Measurements from ENCODE around the gene TCEA2. TPM values are rescaled to one million over a fixed set of nuclear protein-coding genes. Genes with fewer than 3 reads are reported as not detected.
A peak's percentile ranks its signal among the peaks of the same experiment; 100 is the strongest.

TCEA2 gene
- total and polyA plus RNA-seq, 2 of the 13 experiments (the other 11 are each of a cell fraction or from before 2014, with no cell fraction given) = 28.1 to 33.7 TPM

DNA sequence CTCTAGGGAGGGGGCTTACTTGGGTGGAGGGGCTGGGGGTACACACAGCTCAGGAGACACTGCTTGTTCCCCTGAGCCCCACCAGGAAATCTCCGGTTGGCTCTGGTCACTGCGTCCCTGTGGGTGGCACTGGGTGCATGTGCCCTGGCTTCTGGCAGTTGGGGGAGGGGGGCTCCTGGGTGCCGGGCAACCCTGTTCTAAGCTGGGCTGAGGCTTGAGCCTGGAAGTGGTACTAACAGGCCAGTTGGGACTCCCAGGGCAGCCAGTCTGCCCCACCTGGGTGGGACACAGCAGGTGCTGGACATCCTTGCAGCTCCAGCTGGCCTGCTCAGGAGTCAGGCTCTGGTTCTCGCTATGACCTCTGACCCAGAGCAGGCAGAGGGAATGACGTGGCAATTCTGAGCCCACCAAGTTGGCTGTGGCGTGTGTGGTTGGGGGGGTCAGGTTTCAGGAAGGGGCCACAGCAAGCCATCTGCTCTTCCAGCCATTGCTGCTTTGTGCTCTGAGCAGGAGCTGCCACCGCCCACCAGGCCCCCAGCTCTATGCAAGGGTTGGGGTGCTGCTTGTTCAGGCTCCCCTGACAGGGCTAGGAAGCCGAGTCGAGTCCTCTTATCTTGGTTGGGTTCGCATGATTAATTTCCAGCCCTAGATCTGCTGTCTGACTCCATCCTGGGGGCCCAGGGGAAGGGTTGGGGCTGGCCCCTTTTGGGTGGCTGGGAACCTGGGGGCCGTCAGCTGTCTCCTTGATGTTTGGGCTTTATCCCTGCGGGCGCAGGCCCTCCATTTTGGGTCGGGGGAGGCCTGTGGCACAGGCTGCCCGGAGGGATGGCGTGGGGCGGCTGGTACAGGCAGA lies 26.4 kb upstream of the TCEA2 start (continued):
- TF ChIP-seq CBX5 (CRISPR knock-in tag; IDR thresholded peaks at IDR 0.05; ENCODE audit: borderline replicate concordance) (0 out of 2 replicates have a peak, but pooled peaks have one; percentile 67), ZNF335 (CRISPR knock-in tag; IDR thresholded peaks at IDR 0.05) (0 out of 2 replicates have a peak, but pooled peaks have one; percentile 18), AKAP8 (CRISPR knock-in tag; IDR thresholded peaks at IDR 0.05) (peak; percentile 5; the same call in 1 of the 2 replicates), ADNP (CRISPR knock-in tag; IDR thresholded peaks at IDR 0.05) (no peak), ZFP36L1 (CRISPR knock-in tag; IDR thresholded peaks at IDR 0.05) (0 out of 2 replicates have a peak, but pooled peaks have one; percentile 58), TMF1 (CRISPR knock-in tag; IDR thresholded peaks at IDR 0.05; ENCODE audit: low read depth) (no peak), SRY (CRISPR knock-in tag; IDR thresholded peaks at IDR 0.05) (peak; percentile 37; the same call in 1 of the 2 replicates), GABPB1 (CRISPR knock-in tag; IDR thresholded peaks at IDR 0.05) (no peak; the same call in 1 of the 2 replicates), MTF2 (CRISPR knock-in tag; IDR thresholded peaks at IDR 0.05; ENCODE audit: borderline replicate concordance) (peak; percentile 45; the same call in 1 of the 2 replicates)
- TF ChIP-seq, protein P1, sequence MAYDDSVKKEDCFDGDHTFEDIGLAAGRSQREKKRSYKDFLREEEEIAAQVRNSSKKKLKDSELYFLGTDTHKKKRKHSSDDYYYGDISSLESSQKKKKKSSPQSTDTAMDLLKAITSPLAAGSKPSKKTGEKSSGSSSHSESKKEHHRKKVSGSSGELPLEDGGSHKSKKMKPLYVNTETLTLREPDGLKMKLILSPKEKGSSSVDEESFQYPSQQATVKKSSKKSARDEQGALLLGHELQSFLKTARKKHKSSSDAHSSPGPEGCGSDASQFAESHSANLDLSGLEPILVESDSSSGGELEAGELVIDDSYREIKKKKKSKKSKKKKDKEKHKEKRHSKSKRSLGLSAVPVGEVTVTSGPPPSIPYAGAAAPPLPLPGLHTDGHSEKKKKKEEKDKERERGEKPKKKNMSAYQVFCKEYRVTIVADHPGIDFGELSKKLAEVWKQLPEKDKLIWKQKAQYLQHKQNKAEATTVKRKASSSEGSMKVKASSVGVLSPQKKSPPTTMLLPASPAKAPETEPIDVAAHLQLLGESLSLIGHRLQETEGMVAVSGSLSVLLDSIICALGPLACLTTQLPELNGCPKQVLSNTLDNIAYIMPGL (CRISPR knock-in tag; IDR thresholded peaks at IDR 0.05; ENCODE audit: borderline replicate concordance in 1 of 2, low read depth in 1 of 2) = peak; percentile 12; a peak in 2 of 4 replicates
- TF ChIP-seq, protein P2, sequence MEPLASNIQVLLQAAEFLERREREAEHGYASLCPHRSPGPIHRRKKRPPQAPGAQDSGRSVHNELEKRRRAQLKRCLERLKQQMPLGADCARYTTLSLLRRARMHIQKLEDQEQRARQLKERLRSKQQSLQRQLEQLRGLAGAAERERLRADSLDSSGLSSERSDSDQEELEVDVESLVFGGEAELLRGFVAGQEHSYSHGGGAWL (CRISPR knock-in tag; IDR thresholded peaks at IDR 0.05) = peak; percentile 75
- TF ChIP-seq, protein P3, sequence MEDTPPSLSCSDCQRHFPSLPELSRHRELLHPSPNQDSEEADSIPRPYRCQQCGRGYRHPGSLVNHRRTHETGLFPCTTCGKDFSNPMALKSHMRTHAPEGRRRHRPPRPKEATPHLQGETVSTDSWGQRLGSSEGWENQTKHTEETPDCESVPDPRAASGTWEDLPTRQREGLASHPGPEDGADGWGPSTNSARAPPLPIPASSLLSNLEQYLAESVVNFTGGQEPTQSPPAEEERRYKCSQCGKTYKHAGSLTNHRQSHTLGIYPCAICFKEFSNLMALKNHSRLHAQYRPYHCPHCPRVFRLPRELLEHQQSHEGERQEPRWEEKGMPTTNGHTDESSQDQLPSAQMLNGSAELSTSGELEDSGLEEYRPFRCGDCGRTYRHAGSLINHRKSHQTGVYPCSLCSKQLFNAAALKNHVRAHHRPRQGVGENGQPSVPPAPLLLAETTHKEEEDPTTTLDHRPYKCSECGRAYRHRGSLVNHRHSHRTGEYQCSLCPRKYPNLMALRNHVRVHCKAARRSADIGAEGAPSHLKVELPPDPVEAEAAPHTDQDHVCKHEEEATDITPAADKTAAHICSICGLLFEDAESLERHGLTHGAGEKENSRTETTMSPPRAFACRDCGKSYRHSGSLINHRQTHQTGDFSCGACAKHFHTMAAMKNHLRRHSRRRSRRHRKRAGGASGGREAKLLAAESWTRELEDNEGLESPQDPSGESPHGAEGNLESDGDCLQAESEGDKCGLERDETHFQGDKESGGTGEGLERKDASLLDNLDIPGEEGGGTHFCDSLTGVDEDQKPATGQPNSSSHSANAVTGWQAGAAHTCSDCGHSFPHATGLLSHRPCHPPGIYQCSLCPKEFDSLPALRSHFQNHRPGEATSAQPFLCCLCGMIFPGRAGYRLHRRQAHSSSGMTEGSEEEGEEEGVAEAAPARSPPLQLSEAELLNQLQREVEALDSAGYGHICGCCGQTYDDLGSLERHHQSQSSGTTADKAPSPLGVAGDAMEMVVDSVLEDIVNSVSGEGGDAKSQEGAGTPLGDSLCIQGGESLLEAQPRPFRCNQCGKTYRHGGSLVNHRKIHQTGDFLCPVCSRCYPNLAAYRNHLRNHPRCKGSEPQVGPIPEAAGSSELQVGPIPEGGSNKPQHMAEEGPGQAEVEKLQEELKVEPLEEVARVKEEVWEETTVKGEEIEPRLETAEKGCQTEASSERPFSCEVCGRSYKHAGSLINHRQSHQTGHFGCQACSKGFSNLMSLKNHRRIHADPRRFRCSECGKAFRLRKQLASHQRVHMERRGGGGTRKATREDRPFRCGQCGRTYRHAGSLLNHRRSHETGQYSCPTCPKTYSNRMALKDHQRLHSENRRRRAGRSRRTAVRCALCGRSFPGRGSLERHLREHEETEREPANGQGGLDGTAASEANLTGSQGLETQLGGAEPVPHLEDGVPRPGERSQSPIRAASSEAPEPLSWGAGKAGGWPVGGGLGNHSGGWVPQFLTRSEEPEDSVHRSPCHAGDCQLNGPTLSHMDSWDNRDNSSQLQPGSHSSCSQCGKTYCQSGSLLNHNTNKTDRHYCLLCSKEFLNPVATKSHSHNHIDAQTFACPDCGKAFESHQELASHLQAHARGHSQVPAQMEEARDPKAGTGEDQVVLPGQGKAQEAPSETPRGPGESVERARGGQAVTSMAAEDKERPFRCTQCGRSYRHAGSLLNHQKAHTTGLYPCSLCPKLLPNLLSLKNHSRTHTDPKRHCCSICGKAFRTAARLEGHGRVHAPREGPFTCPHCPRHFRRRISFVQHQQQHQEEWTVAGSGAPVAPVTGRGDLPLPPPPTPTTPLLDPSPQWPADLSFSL (CRISPR knock-in tag; IDR thresholded peaks at IDR 0.05) = no peak
- TF ChIP-seq, protein P4, sequence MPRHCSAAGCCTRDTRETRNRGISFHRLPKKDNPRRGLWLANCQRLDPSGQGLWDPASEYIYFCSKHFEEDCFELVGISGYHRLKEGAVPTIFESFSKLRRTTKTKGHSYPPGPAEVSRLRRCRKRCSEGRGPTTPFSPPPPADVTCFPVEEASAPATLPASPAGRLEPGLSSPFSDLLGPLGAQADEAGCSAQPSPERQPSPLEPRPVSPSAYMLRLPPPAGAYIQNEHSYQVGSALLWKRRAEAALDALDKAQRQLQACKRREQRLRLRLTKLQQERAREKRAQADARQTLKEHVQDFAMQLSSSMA (CRISPR knock-in tag; IDR thresholded peaks at IDR 0.05) = no peak; the same call in 1 of the 2 replicates
- TF ChIP-seq, protein P5, sequence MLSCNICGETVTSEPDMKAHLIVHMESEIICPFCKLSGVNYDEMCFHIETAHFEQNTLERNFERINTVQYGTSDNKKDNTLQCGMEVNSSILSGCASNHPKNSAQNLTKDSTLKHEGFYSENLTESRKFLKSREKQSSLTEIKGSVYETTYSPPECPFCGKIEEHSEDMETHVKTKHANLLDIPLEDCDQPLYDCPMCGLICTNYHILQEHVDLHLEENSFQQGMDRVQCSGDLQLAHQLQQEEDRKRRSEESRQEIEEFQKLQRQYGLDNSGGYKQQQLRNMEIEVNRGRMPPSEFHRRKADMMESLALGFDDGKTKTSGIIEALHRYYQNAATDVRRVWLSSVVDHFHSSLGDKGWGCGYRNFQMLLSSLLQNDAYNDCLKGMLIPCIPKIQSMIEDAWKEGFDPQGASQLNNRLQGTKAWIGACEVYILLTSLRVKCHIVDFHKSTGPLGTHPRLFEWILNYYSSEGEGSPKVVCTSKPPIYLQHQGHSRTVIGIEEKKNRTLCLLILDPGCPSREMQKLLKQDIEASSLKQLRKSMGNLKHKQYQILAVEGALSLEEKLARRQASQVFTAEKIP (CRISPR knock-in tag; IDR thresholded peaks at IDR 0.05; ENCODE audit: borderline replicate concordance) = no peak
